ENCODE results near the gene CDKL5. TPM values are rescaled to one million over a fixed set of nuclear protein-coding genes. Genes with fewer than 3 reads are reported as not detected.

CDKL5 gene
- total RNA-seq, 2 donors from 2014 or later = 9.2 to 9.8 TPM

- no peak for TF ChIP-seq CTCF (IDR thresholded peaks at IDR 0.05)
- no peaks in the 10 kb centered on the region for H3K4me1 ChIP-seq
- no peak for DNase-seq (ENCODE audit: low spot score)
- H3K4me3 ChIP-seq = no peak overlapping the region
- no peaks in the 10 kb centered on the region for H3K36me3 ChIP-seq
- no peaks in the 10 kb centered on the region for H3K9me3 ChIP-seq
- H3K27me3 ChIP-seq = no peaks in the 10 kb centered on the region
- no peak overlapping the region for H3K27ac ChIP-seq
Observed at GRCh38 chrX:18638398-18638797, 213.0 kb downstream of the CDKL5 start.

- no peaks in the 10 kb centered on the region for H3K27me3 ChIP-seq
- no peak overlapping the region for H3K4me3 ChIP-seq
- no peaks in the 10 kb centered on the region for H3K36me3 ChIP-seq
- TF ChIP-seq CTCF (IDR thresholded peaks at IDR 0.05) = no peak
- no peak overlapping the region for H3K27ac ChIP-seq
- no peaks in the 10 kb centered on the region for H3K9me3 ChIP-seq
- H3K4me1 ChIP-seq = no peaks in the 10 kb centered on the region
- no peak for DNase-seq (ENCODE audit: low spot score)
Observed at GRCh38 chrX:18639280-18639679, 213.9 kb downstream of the CDKL5 start.

- no peak for TF ChIP-seq CTCF (IDR thresholded peaks at IDR 0.05)
Observed at GRCh38 chrX:18640686-18641085, 215.3 kb downstream of the CDKL5 start.

GRCh38 chrX:18643243-18643642, 217.8 kb downstream of the CDKL5 start:
- no peak for DNase-seq (ENCODE audit: low spot score)
- H3K36me3 ChIP-seq = no peaks in the 10 kb centered on the region
- TF ChIP-seq CTCF (IDR thresholded peaks at IDR 0.05) = no peak
- H3K27ac ChIP-seq = no peak overlapping the region
- no peaks in the 10 kb centered on the region for H3K27me3 ChIP-seq
- H3K4me3 ChIP-seq = no peak overlapping the region
- H3K9me3 ChIP-seq = no peaks in the 10 kb centered on the region
- no peaks in the 10 kb centered on the region for H3K4me1 ChIP-seq

More at GRCh38 chrX:18640686-18641085, 215.3 kb downstream of the CDKL5 start:
- DNase-seq (ENCODE audit: low spot score) = no peak
- no peak overlapping the region for H3K27ac ChIP-seq
- H3K27me3 ChIP-seq = no peaks in the 10 kb centered on the region
- no peaks in the 10 kb centered on the region for H3K36me3 ChIP-seq
- H3K9me3 ChIP-seq = no peaks in the 10 kb centered on the region
- H3K4me1 ChIP-seq = no peaks in the 10 kb centered on the region
- H3K4me3 ChIP-seq = no peak overlapping the region

- H3K27ac ChIP-seq = no peak overlapping the region
- no peaks in the 10 kb centered on the region for H3K36me3 ChIP-seq
- no peak for DNase-seq (ENCODE audit: low spot score)
- no peaks in the 10 kb centered on the region for H3K4me1 ChIP-seq
- no peak overlapping the region for H3K4me3 ChIP-seq
- no peak for TF ChIP-seq CTCF (IDR thresholded peaks at IDR 0.05)
- H3K9me3 ChIP-seq = no peaks in the 10 kb centered on the region
- H3K27me3 ChIP-seq = no peaks in the 10 kb centered on the region
Observed at GRCh38 chrX:18643853-18644252, 218.4 kb downstream of the CDKL5 start.

- Histone ChIP-seq H3K9me3 (no peaks in the 10 kb centered on the region), H3K4me1 (no peaks in the 10 kb centered on the region), H3K27me3 (no peaks in the 10 kb centered on the region), H3K27ac (no peak overlapping the region), H3K36me3 (no peaks in the 10 kb centered on the region), H3K4me3 (no peak overlapping the region)
- no peak for DNase-seq (ENCODE audit: low spot score)
- TF ChIP-seq CTCF (IDR thresholded peaks at IDR 0.05) = no peak
Observed at GRCh38 chrX:18647621-18648020, 222.2 kb downstream of the CDKL5 start.
